Panc1 (cell line): ENCODE results near the gene RHBDF1. TPM values are rescaled to one million over a fixed set of nuclear protein-coding genes. Genes with fewer than 3 reads are reported as not detected.

Source experiments
- ATAC-seq: fragments of 200-7000 bp; cut with Tn5 transposase; 2 replicates; pipeline ENCODE4 v1.9.1; 2020; ENCODE audit warnings: mild to moderate bottlenecking, moderate library complexity
- BruUV-seq: library from RNA; stranded (reverse); fragments of 400-500 nt; replicated peaks from 2 replicates; lab custom pipeline; 2021; lab: Mats Ljungman, UMichigan
- CTCF ChIA-PET: fragments of 300-600 bp; sonication (Branson Sonifier 250); formaldehyde crosslinking; loops from one replicate; lab custom pipeline; 2022; ENCODE audit warnings: antibody characterized with exemption; lab: Charles Lee
- POLR2A ChIA-PET: fragments of 300-600 bp; sonication (Branson Sonifier 250); formaldehyde crosslinking; loops from one replicate; lab custom pipeline; 2022; ENCODE audit warnings: antibody characterized with exemption; lab: Charles Lee
- DNase-seq: peaks from one replicate; pipeline ENCODE4 v3.0.0-alpha.2; 2010; ENCODE audit warnings: low read depth, low spot score
- H3K27ac ChIP-seq: 2 replicates; pipeline ENCODE4 v1.5.1; 2011; ENCODE audit warnings: mild to moderate bottlenecking, low read length, inconsistent platforms
- H3K27me3 ChIP-seq: fragments of 200-500 bp; sonication (Bioruptor generic); 2 replicates; pipeline ENCODE4 v1.6.0; 2014; ENCODE audit warnings: low read length, inconsistent platforms; ENCODE audit not compliant: control insufficient read depth, insufficient read depth
- H3K36me3 ChIP-seq: fragments of 200-500 bp; sonication (Bioruptor generic); 2 replicates; pipeline ENCODE4 v1.5.1; 2014; ENCODE audit warnings: inconsistent platforms, mild to moderate bottlenecking, low read length, moderate library complexity; ENCODE audit not compliant: control insufficient read depth, insufficient read depth
- H3K4me1 ChIP-seq: 2 replicates; pipeline ENCODE4 v1.5.1; 2011; ENCODE audit warnings: inconsistent platforms, mild to moderate bottlenecking, low read length, moderate library complexity; ENCODE audit not compliant: control insufficient read depth, insufficient read depth
- H3K4me3 ChIP-seq, 2 experiments: 2 replicates each; pipeline ENCODE4 v1.5.1; 2011 to 2012; ENCODE audit warnings: low read depth in 2 of 2, low read length in 2 of 2, mild to moderate bottlenecking in 2 of 2, inconsistent platforms in 1 of 2, moderate library complexity in 1 of 2
- H3K9me3 ChIP-seq: fragments of 200-500 bp; sonication (Bioruptor generic); 2 replicates; pipeline ENCODE4 v1.5.1; 2014; ENCODE audit warnings: low read depth, mild to moderate bottlenecking, inconsistent platforms, low read length, moderate library complexity; ENCODE audit not compliant: control insufficient read depth, insufficient read depth
- CTCF ChIP-seq: fragments of 450-650 bp; IDR thresholded peaks from 2 replicates; pipeline ENCODE4 v1.5.1; 2017; ENCODE audit warnings: mild to moderate bottlenecking
- POLR2AphosphoS5 ChIP-seq: IDR thresholded peaks from 2 replicates; pipeline ENCODE4 v1.6.1; 2012; ENCODE audit warnings: mild to moderate bottlenecking, low read depth, low read length, moderate library complexity
- REST ChIP-seq, 2 experiments: IDR thresholded peaks; 2 replicates each; pipeline ENCODE4 v1.6.1; 2011 to 2012; ENCODE audit warnings: low read depth in 2 of 2, control low read depth in 1 of 2, low read length in 1 of 2, mild to moderate bottlenecking in 1 of 2, moderate library complexity in 1 of 2; ENCODE audit not compliant: insufficient read depth in 1 of 2
- SIN3A ChIP-seq: IDR thresholded peaks from 2 replicates; pipeline ENCODE4 v1.6.1; 2012; ENCODE audit warnings: low read depth, mild to moderate bottlenecking, low read length, moderate library complexity, borderline replicate concordance; ENCODE audit not compliant: insufficient read depth
- TCF7L2 ChIP-seq: IDR thresholded peaks from 2 replicates; pipeline ENCODE4 v1.6.1; 2011; ENCODE audit warnings: mild to moderate bottlenecking, low read depth, low read length, inconsistent platforms
- in situ Hi-C: cut with HindIII; loops from 2 replicates; pipeline ENCODE4 v1.10.0; 2016; ENCODE audit warnings: low sequenced_read_pairs, low pct_unique_long_range_greater_than_20kb
- intact Hi-C: fragments of 100-400 bp; cut with micrococcal nuclease; formaldehyde crosslinking; loops from one replicate; pipeline ENCODE4 v1.10.0; 2022; ENCODE audit not compliant: unreplicated experiment
- total RNA-seq: library from RNA; stranded (reverse); gene quantifications from one replicate; pipeline ENCODE4 v1.2.1, GENCODE V29; 2021; ENCODE audit not compliant: unreplicated experiment

The RHBDF1 gene
- total RNA-seq, 1 experiment from 2014 or later: 41.7 TPM

- in situ Hi-C loops (no loop called here), intact Hi-C loops (no loop called here)
- Histone ChIP-seq H3K9me3 (no peaks in the 10 kb centered on the region), H3K27me3 (no peaks in the 10 kb centered on the region), H3K4me3 (no peak overlapping the region), H3K27ac (no peak overlapping the region), H3K36me3 (no peaks in the 10 kb centered on the region), H3K4me1 (peaks cover 3% of the 10 kb centered on the region; the same call in 1 of the 2 replicates)
- no peak for ATAC-seq
- TF ChIP-seq SIN3A (no peak), REST (IDR thresholded peaks at IDR 0.05; ENCODE audit: insufficient read depth in 1 of 2, low read depth in 2 of 2, low read length in 1 of 2) (no peak), POLR2AphosphoS5 (no peak), CTCF (no peak), TCF7L2 (no peak)
- BruUV-seq: no TSS peak
- POLR2A ChIA-PET: no interaction called here
- DNase-seq: no peak
- CTCF ChIA-PET: no interaction called here
These were observed 12.9 kb downstream of the RHBDF1 start for GRCh38 chr16:59440-60059.

GRCh38 chr16:58491-59439 lies 13.7 kb downstream of the RHBDF1 start:
- in situ Hi-C loops (no loop called here), intact Hi-C loops (no loop called here)
- H3K4me1 ChIP-seq: peaks cover 3% of the 10 kb centered on the region; the same call in 1 of the 2 replicates
- H3K4me3 ChIP-seq: no peak overlapping the region
- ChIA-PET CTCF (interaction anchor here (0.6 kb wide), 1 partner anchor 1272 kb away, joined by 8 read pairs; no protein-coding TSS in a partner anchor), POLR2A (interaction anchor here (0.6 kb wide), 1 partner anchor 141 kb away, joined by 4 read pairs; no protein-coding TSS in a partner anchor)
- BruUV-seq: no TSS peak
- H3K27me3 ChIP-seq: no peaks in the 10 kb centered on the region
- TF ChIP-seq SIN3A: no peak
- TF ChIP-seq REST (IDR thresholded peaks at IDR 0.05; ENCODE audit: insufficient read depth in 1 of 2, low read depth in 2 of 2, low read length in 1 of 2): no peak
- TF ChIP-seq TCF7L2: no peak
- no peak for TF ChIP-seq CTCF
- TF ChIP-seq POLR2AphosphoS5: no peak
- no peak for DNase-seq
- no peaks in the 10 kb centered on the region for H3K36me3 ChIP-seq
- ATAC-seq: no peak
- H3K9me3 ChIP-seq: no peaks in the 10 kb centered on the region
- H3K27ac ChIP-seq: no peak overlapping the region
